H1 (cell line): ENCODE data around the gene FRG2. TPM values are rescaled to one million over a fixed set of nuclear protein-coding genes. Genes with fewer than 3 reads are reported as not detected.

Experiments
- CTCF ChIA-PET: fragments of 300-600 bp; sonication (Branson Sonifier 250); formaldehyde crosslinking; loops from one replicate; lab custom pipeline; 2021; ENCODE audit not compliant: partially characterized antibody; lab: Charles Lee
- POLR2A ChIA-PET: fragments of 300-600 bp; sonication (Branson Sonifier 250); formaldehyde crosslinking; loops from one replicate; lab custom pipeline; 2021; ENCODE audit warnings: inconsistent platforms; ENCODE audit not compliant: partially characterized antibody; lab: Charles Lee
- DNase-seq, 2 experiments: peaks; one replicate each; pipeline versions ENCODE4 v3.0.0 to v3.0.0-alpha.2; 2010 to 2022; ENCODE audit warnings: low spot score in 2 of 2, low read depth in 1 of 2, mixed read lengths in 1 of 2
- FAIRE-seq: peaks from 2 replicates; lab custom pipeline; 2011; peaks lifted over from hg19 to GRCh38; lab: Jason Lieb, UNC
- H2AFZ ChIP-seq: 2 replicates; pipeline ENCODE4 v1.8.1; 2012; ENCODE audit warnings: low read length, inconsistent platforms
- H2AK5ac ChIP-seq: 2 replicates; pipeline ENCODE4 v1.6.1; 2013; ENCODE audit warnings: low read depth, low read length
- H2BK120ac ChIP-seq: replicated peaks from 2 replicates; pipeline ENCODE3; 2013; ENCODE audit warnings: low read depth, low read length, inconsistent platforms
- H2BK12ac ChIP-seq: 2 replicates; pipeline ENCODE4 v1.6.1; 2013; ENCODE audit warnings: low read depth, low read length
- H2BK15ac ChIP-seq: 2 replicates; pipeline ENCODE4 v1.6.1; 2013; ENCODE audit warnings: low read length
- H2BK20ac ChIP-seq: 2 replicates; pipeline ENCODE4 v1.6.1; 2013; ENCODE audit warnings: low read length
- H2BK5ac ChIP-seq: 2 replicates; pipeline ENCODE4 v1.6.1; 2013; ENCODE audit warnings: low read depth, low read length
- H3K14ac ChIP-seq: 2 replicates; pipeline ENCODE4 v1.6.1; 2013; ENCODE audit warnings: inconsistent platforms; ENCODE audit not compliant: insufficient read length
- H3K18ac ChIP-seq: 2 replicates; pipeline ENCODE4 v1.6.1; 2013; ENCODE audit warnings: low read length; ENCODE audit errors: extremely low read depth
- H3K23ac ChIP-seq: 2 replicates; pipeline ENCODE4 v1.6.1; 2013; ENCODE audit warnings: inconsistent platforms; ENCODE audit not compliant: insufficient read length
- H3K23me2 ChIP-seq: 2 replicates; pipeline ENCODE4 v1.6.1; 2013; ENCODE audit warnings: low read depth, low read length
- H3K27ac ChIP-seq: 2 replicates; pipeline ENCODE4 v1.6.1; 2011; ENCODE audit warnings: low read depth, low read length, inconsistent platforms
- H3K27me3 ChIP-seq, 4 experiments: replicated peaks in 1 of 4; 1 replicate in 1 of 4; 2 replicates in 3 of 4; pipeline versions ENCODE4 v1.6.1 to v1.8.1; 2011 to 2013; ENCODE audit warnings: low read length in 3 of 4, mild to moderate bottlenecking in 3 of 4, inconsistent platforms in 2 of 4, mixed read lengths in 2 of 4, moderate library complexity in 1 of 4; ENCODE audit not compliant: control insufficient read depth in 3 of 4, insufficient read depth in 3 of 4; ENCODE audit errors: extremely low read depth in 1 of 4
- H3K36me3 ChIP-seq, 4 experiments: 2 replicates each; pipeline versions ENCODE4 v1.6.1 to v1.8.1; 2011 to 2013; ENCODE audit warnings: mild to moderate bottlenecking in 4 of 4, low read length in 3 of 4, moderate library complexity in 2 of 4, control low read depth in 1 of 4, inconsistent platforms in 1 of 4; ENCODE audit not compliant: insufficient read depth in 4 of 4, control insufficient read depth in 2 of 4
- H3K4ac ChIP-seq: replicated peaks from 2 replicates; pipeline ENCODE3; 2013; ENCODE audit warnings: low read length, low read depth, mixed read lengths, inconsistent platforms; ENCODE audit not compliant: insufficient read length
- H3K4me1 ChIP-seq, 4 experiments: replicated peaks in 1 of 4; 1 replicate in 1 of 4; 2 replicates in 3 of 4; pipeline versions ENCODE4 v1.6.1 to v1.8.1; 2011 to 2013; ENCODE audit warnings: low read length in 3 of 4, inconsistent platforms in 2 of 4, mixed read lengths in 1 of 4; ENCODE audit not compliant: insufficient read depth in 4 of 4, control insufficient read depth in 3 of 4
- H3K4me2 ChIP-seq, 2 experiments: 2 replicates each; pipeline versions ENCODE4 v1.6.1 to v1.8.1; 2011 to 2013; ENCODE audit warnings: low read depth in 2 of 2, low read length in 2 of 2, control low read depth in 1 of 2, inconsistent platforms in 1 of 2, mild to moderate bottlenecking in 1 of 2; ENCODE audit not compliant: insufficient read depth in 1 of 2
- H3K4me3 ChIP-seq, 4 experiments: fragments of 200-600, 300-600 bp in 1 of 4; sonication (generic), shearing (Covaris generic), sonication (Bioruptor Twin) in 1 of 4; 2 replicates each; pipeline versions ENCODE4 v1.5.1 to v1.8.1; 2011 to 2016; ENCODE audit warnings: low read length in 4 of 4, low read depth in 3 of 4, control low read depth in 2 of 4, inconsistent platforms in 2 of 4, mild to moderate bottlenecking in 2 of 4, mixed read lengths in 1 of 4, moderate library complexity in 1 of 4; ENCODE audit not compliant: insufficient read depth in 2 of 4; ENCODE audit errors: extremely low read depth in 1 of 4
- H3K56ac ChIP-seq: replicated peaks from 2 replicates; pipeline ENCODE3; 2013; ENCODE audit warnings: low read depth, mild to moderate bottlenecking, mixed read lengths, low read length, inconsistent platforms; ENCODE audit not compliant: insufficient read length
- H3K79me1 ChIP-seq: 2 replicates; pipeline ENCODE4 v1.6.1; 2013; ENCODE audit warnings: low read depth, low read length, control low read depth
- H3K79me2 ChIP-seq, 2 experiments: 2 replicates each; pipeline versions ENCODE4 v1.6.1 to v1.8.1; 2012 to 2013; ENCODE audit warnings: low read length in 2 of 2, mild to moderate bottlenecking in 2 of 2, inconsistent platforms in 1 of 2; ENCODE audit not compliant: insufficient read depth in 2 of 2, control insufficient read depth in 1 of 2
- H3K9ac ChIP-seq, 4 experiments: replicated peaks in 1 of 4; 1 replicate in 1 of 4; 2 replicates in 3 of 4; pipeline versions ENCODE4 v1.6.1 to v1.8.1; 2011 to 2013; ENCODE audit warnings: low read depth in 3 of 4, low read length in 3 of 4, control low read depth in 2 of 4, mild to moderate bottlenecking in 2 of 4, moderate library complexity in 2 of 4, inconsistent platforms in 1 of 4; ENCODE audit errors: extremely low read depth in 1 of 4
- H3K9me3 ChIP-seq, 2 experiments: 2 replicates each; pipeline versions ENCODE4 v1.6.1 to v1.8.1; 2012 to 2013; ENCODE audit warnings: mild to moderate bottlenecking in 2 of 2, moderate library complexity in 2 of 2, control low read depth in 1 of 2, inconsistent platforms in 1 of 2, low read depth in 1 of 2, low read length in 1 of 2, mixed read lengths in 1 of 2; ENCODE audit not compliant: insufficient read depth in 2 of 2
- H4K20me1 ChIP-seq, 2 experiments: replicated peaks in 1 of 2; 2 replicates each; pipeline versions ENCODE3 to v1.8.1; 2011 to 2013; ENCODE audit warnings: inconsistent platforms in 2 of 2, low read length in 2 of 2, mild to moderate bottlenecking in 1 of 2; ENCODE audit not compliant: insufficient read depth in 2 of 2, control insufficient read depth in 1 of 2
- H4K5ac ChIP-seq: 2 replicates; pipeline ENCODE4 v1.6.1; 2013; ENCODE audit warnings: low read length, low read depth, mixed read lengths, inconsistent platforms; ENCODE audit not compliant: insufficient read length
- H4K8ac ChIP-seq: 2 replicates; pipeline ENCODE4 v1.8.0; 2013; ENCODE audit warnings: mild to moderate bottlenecking, moderate library complexity, low read length, inconsistent platforms; ENCODE audit not compliant: insufficient read depth; ENCODE audit errors: extremely low read depth
- H4K91ac ChIP-seq: replicated peaks from 2 replicates; pipeline ENCODE3; 2013; ENCODE audit warnings: low read length, mixed read lengths, inconsistent platforms; ENCODE audit not compliant: insufficient read length
- BCL11A ChIP-seq, 2 experiments: IDR thresholded peaks; one replicate each; pipeline ENCODE4 v1.6.1; 2011; ENCODE audit warnings: low read depth in 2 of 2, low read length in 2 of 2, mild to moderate bottlenecking in 2 of 2
- BRCA1 ChIP-seq: IDR thresholded peaks from 2 replicates; pipeline ENCODE4 v1.6.1; 2012; ENCODE audit warnings: low read depth, low read length, improper control_type of control experiment
- CHD1 ChIP-seq: IDR thresholded peaks from 2 replicates; pipeline ENCODE4 v1.6.1; 2012; ENCODE audit warnings: low read depth, low read length, improper control_type of control experiment
- EZH2 ChIP-seq: fragments of 200-600 bp; sonication (generic); IDR thresholded peaks from 2 replicates; pipeline ENCODE4 v1.7.1; 2012; ENCODE audit warnings: low read depth, mild to moderate bottlenecking, moderate library complexity, low read length, inconsistent platforms; ENCODE audit not compliant: severe bottlenecking
- NANOG ChIP-seq: IDR thresholded peaks from 2 replicates; pipeline ENCODE4 v1.6.1; 2011; ENCODE audit warnings: low read length, low read depth, mild to moderate bottlenecking, inconsistent platforms; ENCODE audit not compliant: insufficient read depth, poor library complexity, severe bottlenecking
- PHF8 ChIP-seq: fragments of 200-600 bp; sonication (generic); conservative IDR thresholded peaks from 2 replicates; pipeline ENCODE4 v1.7.1; 2012; ENCODE audit warnings: low read depth, mild to moderate bottlenecking, inconsistent platforms, low read length, moderate library complexity
- SP2 ChIP-seq: IDR thresholded peaks from 2 replicates; pipeline ENCODE4 v1.6.1; 2012; ENCODE audit warnings: mild to moderate bottlenecking, low read length, inconsistent platforms
- SP4 ChIP-seq: IDR thresholded peaks from 2 replicates; pipeline ENCODE4 v1.6.1; 2012; ENCODE audit warnings: low read length, inconsistent platforms
- SRF ChIP-seq: IDR thresholded peaks from 2 replicates; pipeline ENCODE4 v1.6.1; 2011; ENCODE audit warnings: mild to moderate bottlenecking, low read depth, low read length, moderate library complexity
- SUZ12 ChIP-seq: fragments of 200-600 bp; sonication (generic); IDR thresholded peaks from 2 replicates; pipeline ENCODE4 v1.6.1; 2012; ENCODE audit warnings: mild to moderate bottlenecking, inconsistent platforms, low read length, moderate library complexity, mixed read lengths
- TAF1 ChIP-seq: IDR thresholded peaks from 2 replicates; pipeline ENCODE4 v1.6.1; 2011; ENCODE audit warnings: mild to moderate bottlenecking, low read depth, low read length
- TAF7 ChIP-seq: optimal IDR thresholded peaks from 2 replicates; pipeline ENCODE3; 2011; ENCODE audit warnings: low read depth, mild to moderate bottlenecking, inconsistent platforms, low read length, moderate library complexity, borderline replicate concordance
- USF2 ChIP-seq: IDR thresholded peaks from 2 replicates; pipeline ENCODE4 v1.6.1; 2011; ENCODE audit warnings: low read length, improper control_type of control experiment
- WGBS, 2 experiments: shearing (Covaris generic) in 1 of 2; methylation state at CpG; one replicate each; pipeline versions ENCODE4 v1.1.6 to v1.1.7; 2013 to 2015; ENCODE audit warnings: low lambda C conversion rate in 2 of 2, mixed read lengths in 2 of 2, inconsistent platforms in 1 of 2, low coverage in 1 of 2, missing lambda C conversion rate in 1 of 2; ENCODE audit not compliant: insufficient replicate concordance in 2 of 2, insufficient coverage in 1 of 2, insufficient read length in 1 of 2; ENCODE audit errors: extremely low coverage in 1 of 2, missing lambda C conversion rate in 1 of 2; 5-methylcytosine and 5-hydroxymethylcytosine counted together
- polyA plus RNA-seq, 7 experiments: library from polyadenylated mRNA; depleted of rRNA in 3 of 7; stranded (reverse) in 5 of 7; unstranded in 2 of 7; fragments of >200 nt in 5 of 7; fragments of 200-250 nt in 2 of 7; gene quantifications; 1 replicate in 5 of 7; 2 replicates in 1 of 7; 4 replicates in 1 of 7; pipeline versions ENCODE4 v1.2.1 to v1.2.3, GENCODE V29; 2011 to 2013; ENCODE audit warnings: missing spikeins in 2 of 7, mixed read lengths in 2 of 7
- total RNA-seq: library from RNA; stranded (reverse); fragmentation: NEBNext Ultra II Directional; extraction: Animal tissue kit (Norgen Biotek cat#: 25700); gene quantifications from 2 replicates; pipeline ENCODE4 v1.2.1, GENCODE V29; 2021

The FRG2 gene
- total and polyA plus RNA-seq, 2 of the 8 experiments (the other 6 are each of a cell fraction or from before 2014, with no cell fraction given): not detected

GRCh38 chr4:189988877-189989431 is 38.1 kb downstream of the FRG2 start:
- H3K4me2 ChIP-seq: no peak overlapping the region
- CTCF ChIA-PET: no interaction called here
- no peaks in the 10 kb centered on the region for H3K79me1 ChIP-seq
- H3K79me2 ChIP-seq: no peaks in the 10 kb centered on the region
- H3K23me2 ChIP-seq: no peaks in the 10 kb centered on the region
- no peak overlapping the region for H3K4ac ChIP-seq
- H3K27ac ChIP-seq: no peak overlapping the region
- no peak overlapping the region for H3K9ac ChIP-seq
- H3K4me3 ChIP-seq: no peak overlapping the region
- POLR2A ChIA-PET: no interaction called here
- no peak overlapping the region for H2BK5ac ChIP-seq
- no peak overlapping the region for H2BK120ac ChIP-seq
- no peaks in the 10 kb centered on the region for H3K27me3 ChIP-seq
- no peak overlapping the region for H2BK12ac ChIP-seq
- no peaks in the 10 kb centered on the region for H3K4me1 ChIP-seq
- peaks cover 0 to 1% of the 10 kb centered on the region in 2 experiments; a peak in 2 of 4 replicates for H3K9me3 ChIP-seq
- H4K5ac ChIP-seq: no peak overlapping the region
- H4K20me1 ChIP-seq: no peaks in the 10 kb centered on the region
- H3K23ac ChIP-seq: no peak overlapping the region
- H2AK5ac ChIP-seq: no peak overlapping the region
- no peak overlapping the region for H4K91ac ChIP-seq
- H3K18ac ChIP-seq: no peak overlapping the region
- no peak overlapping the region for H2BK20ac ChIP-seq
- H3K14ac ChIP-seq: no peak overlapping the region
- DNase-seq (no peak), FAIRE-seq (no peak)
- no peak overlapping the region for H3K56ac ChIP-seq
- no peak overlapping the region for H2AFZ ChIP-seq
- no peaks in the 10 kb centered on the region for H3K36me3 ChIP-seq
- no peak overlapping the region for H2BK15ac ChIP-seq
- no peak overlapping the region for H4K8ac ChIP-seq
- WGBS, 2 experiments: 80% methylated on average over 3 of the region's 3 CpGs; no CpG with 5 or more reads in 1 of the 2 experiments
- TF ChIP-seq NANOG (no peak), SUZ12 (no peak), SP2 (no peak), TAF1 (no peak), TAF7 (no peak), BRCA1 (no peak), EZH2 (no peak), CHD1 (no peak), SRF (no peak), USF2 (no peak), SP4 (no peak), BCL11A (IDR thresholded peaks at IDR 0.05; ENCODE audit: low read depth in 2 of 2, low read length in 2 of 2) (no peak), PHF8 (no peak)
